SK-N-SH (cell line): ENCODE measurements around the gene PARVA. TPM values are rescaled to one million over a fixed set of nuclear protein-coding genes. Genes with fewer than 3 reads are reported as not detected.

Experiments used
- CTCF ChIA-PET: fragments of 300-600, 350-600 bp; formaldehyde crosslinking; extraction: SDS; loops from one replicate; lab custom pipeline; 2021; lab: Yijun Ruan, JAX
- POLR2A ChIA-PET: fragments of 350-600 bp; sonication (Branson Sonifier 250); formaldehyde crosslinking; extraction: SDS; loops from one replicate; lab custom pipeline; 2020; ENCODE audit warnings: antibody characterized with exemption, inconsistent platforms; lab: Yijun Ruan, JAX
- DNase-seq: peaks from one replicate; pipeline ENCODE4 v3.0.0; 2012
- H2AFZ ChIP-seq: fragments of 200-600 bp; sonication (generic); 2 replicates; pipeline ENCODE4 v1.8.1; 2016; ENCODE audit warnings: antibody characterized with exemption, mild to moderate bottlenecking, low read depth
- H3F3A ChIP-seq: fragments of 200-600 bp; sonication (generic); replicated peaks from 2 replicates; pipeline ENCODE3; 2016; ENCODE audit warnings: antibody characterized with exemption, mild to moderate bottlenecking; ENCODE audit not compliant: insufficient read depth
- H3K27ac ChIP-seq, 2 experiments: fragments of 200-500 bp in 1 of 2; fragments of 200-600 bp in 1 of 2; sonication (Bioruptor generic) in 1 of 2; sonication (generic), shearing (Covaris generic) in 1 of 2; 2 replicates each; pipeline versions ENCODE4 v1.5.1 to v1.6.1; 2014 to 2016; ENCODE audit warnings: low read depth in 2 of 2, inconsistent platforms in 1 of 2, low read length in 1 of 2, mild to moderate bottlenecking in 1 of 2, mixed read lengths in 1 of 2
- H3K27me3 ChIP-seq: fragments of 200-600 bp; sonication (generic), shearing (Covaris generic); 2 replicates; pipeline ENCODE4 v1.6.1; 2016; ENCODE audit warnings: mixed run types; ENCODE audit not compliant: insufficient read depth
- H3K36me3 ChIP-seq, 2 experiments: fragments of 200-500 bp in 1 of 2; fragments of 200-600 bp in 1 of 2; sonication (Bioruptor generic) in 1 of 2; sonication (generic) in 1 of 2; replicated peaks in 1 of 2; 2 replicates each; pipeline versions ENCODE3 to v1.5.1; 2014 to 2016; ENCODE audit warnings: low read length in 1 of 2, mild to moderate bottlenecking in 1 of 2; ENCODE audit not compliant: insufficient read depth in 2 of 2, control insufficient read depth in 1 of 2
- H3K4me1 ChIP-seq, 2 experiments: fragments of 200-500 bp in 1 of 2; fragments of 200-600 bp in 1 of 2; sonication (Bioruptor generic) in 1 of 2; sonication (generic), shearing (Covaris generic) in 1 of 2; 2 replicates each; pipeline versions ENCODE4 v1.5.1 to v1.6.1; 2014 to 2016; ENCODE audit warnings: low read depth in 1 of 2, low read length in 1 of 2, mixed run types in 1 of 2; ENCODE audit not compliant: insufficient read depth in 2 of 2, control insufficient read depth in 1 of 2
- H3K4me2 ChIP-seq: fragments of 200-600 bp; sonication (generic), shearing (Covaris generic); 2 replicates; pipeline ENCODE4 v1.6.1; 2017; ENCODE audit warnings: mixed run types
- H3K4me3 ChIP-seq, 2 experiments: fragments of 200-500 bp in 1 of 2; fragments of 200-600 bp in 1 of 2; sonication (Bioruptor generic) in 1 of 2; sonication (generic), shearing (Covaris generic) in 1 of 2; 2 replicates each; pipeline versions ENCODE4 v1.5.1 to v1.8.1; 2014 to 2016; ENCODE audit warnings: low read depth in 2 of 2, inconsistent platforms in 1 of 2, low read length in 1 of 2, mild to moderate bottlenecking in 1 of 2, mixed read lengths in 1 of 2, moderate library complexity in 1 of 2
- H3K79me2 ChIP-seq: fragments of 200-600 bp; sonication (generic); 2 replicates; pipeline ENCODE4 v1.8.1; 2017; ENCODE audit warnings: mild to moderate bottlenecking; ENCODE audit not compliant: insufficient read depth
- H3K9ac ChIP-seq: fragments of 200-600 bp; sonication (generic); 2 replicates; pipeline ENCODE4 v1.6.1; 2017; ENCODE audit warnings: mixed run types
- H3K9me2 ChIP-seq: fragments of 200-600 bp; sonication (generic); 2 replicates; pipeline ENCODE4 v1.6.1; 2017; ENCODE audit warnings: mixed run types
- H3K9me3 ChIP-seq: fragments of 200-600 bp; sonication (generic); 2 replicates; pipeline ENCODE4 v1.6.1; 2017; ENCODE audit warnings: mixed run types, mild to moderate bottlenecking, moderate library complexity
- H4K20me1 ChIP-seq: fragments of 200-600 bp; sonication (generic); 2 replicates; pipeline ENCODE4 v1.6.1; 2017; ENCODE audit warnings: mild to moderate bottlenecking, mixed run types; ENCODE audit not compliant: insufficient read depth
- CHD2 ChIP-seq: fragments of 150-350 bp; IDR thresholded peaks from 2 replicates; pipeline ENCODE4 v1.6.1; 2018; ENCODE audit warnings: low read length; ENCODE audit not compliant: partially characterized antibody
- EZH2phosphoT487 ChIP-seq: fragments of 200-600 bp; sonication (generic); IDR thresholded peaks from 2 replicates; pipeline ENCODE4 v1.6.1; 2017; ENCODE audit warnings: low read depth, mixed run types, mild to moderate bottlenecking, antibody characterized with exemption, moderate library complexity, borderline replicate concordance
- FOXM1 ChIP-seq: IDR thresholded peaks from 2 replicates; pipeline ENCODE4 v1.4.0; 2012; ENCODE audit warnings: low read depth, mild to moderate bottlenecking
- GABPA ChIP-seq: IDR thresholded peaks from 2 replicates; pipeline ENCODE4 v1.4.0; 2012; ENCODE audit warnings: low read depth, mild to moderate bottlenecking
- GATA2 ChIP-seq: sonication (generic); formaldehyde crosslinking; IDR thresholded peaks from 2 replicates; pipeline ENCODE4 v1.5.0; 2020; ENCODE audit warnings: mild to moderate bottlenecking, missing genetic modification reagents
- JUND ChIP-seq: IDR thresholded peaks from 2 replicates; pipeline ENCODE4 v1.4.0; 2012
- MXI1 ChIP-seq: IDR thresholded peaks from 2 replicates; pipeline ENCODE4 v1.6.1; 2012; ENCODE audit warnings: mild to moderate bottlenecking, low read depth, low read length, improper control_type of control experiment
- NFIC ChIP-seq: IDR thresholded peaks from 2 replicates; pipeline ENCODE4 v1.4.0; 2012; ENCODE audit warnings: borderline replicate concordance
- NRF1 ChIP-seq: IDR thresholded peaks from 2 replicates; pipeline ENCODE4 v1.6.1; 2012; ENCODE audit warnings: low read depth, mild to moderate bottlenecking, low read length
- RAD21 ChIP-seq: IDR thresholded peaks from 2 replicates; pipeline ENCODE4 v1.6.1; 2012; ENCODE audit warnings: mild to moderate bottlenecking, low read length
- RCOR1 ChIP-seq: fragments of 150-350 bp; IDR thresholded peaks from 2 replicates; pipeline ENCODE4 v1.6.1; 2017; ENCODE audit warnings: antibody characterized with exemption, low read length
- SMC3 ChIP-seq: IDR thresholded peaks from 2 replicates; pipeline ENCODE4 v1.6.1; 2012; ENCODE audit warnings: low read depth, low read length, improper control_type of control experiment
- TAF1 ChIP-seq: IDR thresholded peaks from 2 replicates; pipeline ENCODE4 v1.6.1; 2012; ENCODE audit warnings: low read depth, mild to moderate bottlenecking, low read length, moderate library complexity, borderline replicate concordance
- USF1 ChIP-seq: IDR thresholded peaks from 2 replicates; pipeline ENCODE4 v1.4.0; 2012; ENCODE audit warnings: low read depth, borderline replicate concordance
- WGBS: methylation state at CpG from one replicate; pipeline ENCODE4 v1.1.6; 2017; ENCODE audit warnings: low lambda C conversion rate; 5-methylcytosine and 5-hydroxymethylcytosine counted together
- polyA plus RNA-seq, 3 experiments: library from polyadenylated mRNA; depleted of rRNA; stranded (reverse); fragments of >200 nt; gene quantifications; 2 replicates each; pipeline ENCODE4 v1.2.3, GENCODE V29; 2012
- TF ChIP-seq, protein P1 (sequence below): IDR thresholded peaks from 2 replicates; pipeline ENCODE4 v1.6.1; 2012; ENCODE audit warnings: mild to moderate bottlenecking, low read depth, low read length, moderate library complexity
- TF ChIP-seq, protein P2 (sequence below): IDR thresholded peaks from 2 replicates; pipeline ENCODE4; 2012

PARVA gene
- polyA plus RNA-seq, 1 of the 3 experiments (the other 2 are of a cell fraction), result 27.6 TPM

- H3K9me3 ChIP-seq, result peaks cover 11% of the 10 kb centered on the region
- no peak overlapping the region for H3K9ac ChIP-seq
- CTCF ChIA-PET, result interaction anchor here (0.9 to 1.6 kb wide), 3 partner anchors 12 to 404 kb away, joined by 3 to 4 read pairs (median 3); no protein-coding TSS in a partner anchor
Observed at GRCh38 chr11:12489246-12489772, 111.9 kb downstream of the PARVA start.

More at GRCh38 chr11:12489246-12489772, 111.9 kb downstream of the PARVA start:
- H2AFZ ChIP-seq, result no peak overlapping the region
- H3K36me3 ChIP-seq, result peaks cover 0 to 67% of the 10 kb centered on the region in 2 experiments
- POLR2A ChIA-PET, result no interaction called here
- no peak overlapping the region for H3K4me2 ChIP-seq
- WGBS, result 87% methylated on average over 1 of the region's 1 CpG
- TF ChIP-seq FOXM1, result no peak
- TF ChIP-seq, protein P1, sequence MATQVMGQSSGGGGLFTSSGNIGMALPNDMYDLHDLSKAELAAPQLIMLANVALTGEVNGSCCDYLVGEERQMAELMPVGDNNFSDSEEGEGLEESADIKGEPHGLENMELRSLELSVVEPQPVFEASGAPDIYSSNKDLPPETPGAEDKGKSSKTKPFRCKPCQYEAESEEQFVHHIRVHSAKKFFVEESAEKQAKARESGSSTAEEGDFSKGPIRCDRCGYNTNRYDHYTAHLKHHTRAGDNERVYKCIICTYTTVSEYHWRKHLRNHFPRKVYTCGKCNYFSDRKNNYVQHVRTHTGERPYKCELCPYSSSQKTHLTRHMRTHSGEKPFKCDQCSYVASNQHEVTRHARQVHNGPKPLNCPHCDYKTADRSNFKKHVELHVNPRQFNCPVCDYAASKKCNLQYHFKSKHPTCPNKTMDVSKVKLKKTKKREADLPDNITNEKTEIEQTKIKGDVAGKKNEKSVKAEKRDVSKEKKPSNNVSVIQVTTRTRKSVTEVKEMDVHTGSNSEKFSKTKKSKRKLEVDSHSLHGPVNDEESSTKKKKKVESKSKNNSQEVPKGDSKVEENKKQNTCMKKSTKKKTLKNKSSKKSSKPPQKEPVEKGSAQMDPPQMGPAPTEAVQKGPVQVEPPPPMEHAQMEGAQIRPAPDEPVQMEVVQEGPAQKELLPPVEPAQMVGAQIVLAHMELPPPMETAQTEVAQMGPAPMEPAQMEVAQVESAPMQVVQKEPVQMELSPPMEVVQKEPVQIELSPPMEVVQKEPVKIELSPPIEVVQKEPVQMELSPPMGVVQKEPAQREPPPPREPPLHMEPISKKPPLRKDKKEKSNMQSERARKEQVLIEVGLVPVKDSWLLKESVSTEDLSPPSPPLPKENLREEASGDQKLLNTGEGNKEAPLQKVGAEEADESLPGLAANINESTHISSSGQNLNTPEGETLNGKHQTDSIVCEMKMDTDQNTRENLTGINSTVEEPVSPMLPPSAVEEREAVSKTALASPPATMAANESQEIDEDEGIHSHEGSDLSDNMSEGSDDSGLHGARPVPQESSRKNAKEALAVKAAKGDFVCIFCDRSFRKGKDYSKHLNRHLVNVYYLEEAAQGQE, result no peak
- TF ChIP-seq NRF1, result no peak
- no peak for TF ChIP-seq GATA2
- TF ChIP-seq JUND, result no peak
- no peak for TF ChIP-seq USF1
- TF ChIP-seq CHD2, result no peak
- TF ChIP-seq GABPA, result no peak
- no peak for TF ChIP-seq RCOR1
- no peak for TF ChIP-seq NFIC
- no peak for TF ChIP-seq MXI1
- TF ChIP-seq TAF1, result no peak
- TF ChIP-seq EZH2phosphoT487, result no peak
- TF ChIP-seq, protein P2, sequence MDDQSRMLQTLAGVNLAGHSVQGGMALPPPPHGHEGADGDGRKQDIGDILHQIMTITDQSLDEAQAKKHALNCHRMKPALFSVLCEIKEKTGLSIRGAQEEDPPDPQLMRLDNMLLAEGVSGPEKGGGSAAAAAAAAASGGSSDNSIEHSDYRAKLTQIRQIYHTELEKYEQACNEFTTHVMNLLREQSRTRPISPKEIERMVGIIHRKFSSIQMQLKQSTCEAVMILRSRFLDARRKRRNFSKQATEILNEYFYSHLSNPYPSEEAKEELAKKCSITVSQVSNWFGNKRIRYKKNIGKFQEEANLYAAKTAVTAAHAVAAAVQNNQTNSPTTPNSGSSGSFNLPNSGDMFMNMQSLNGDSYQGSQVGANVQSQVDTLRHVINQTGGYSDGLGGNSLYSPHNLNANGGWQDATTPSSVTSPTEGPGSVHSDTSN, result no peak
- TF ChIP-seq SMC3, result no peak
- no peak for TF ChIP-seq RAD21
- H3K79me2 ChIP-seq, result peaks cover 6% of the 10 kb centered on the region; the same call in 1 of the 2 replicates
- no peak for DNase-seq
- H3K27me3 ChIP-seq, result no peaks in the 10 kb centered on the region
- no peaks in the 10 kb centered on the region for H3K4me1 ChIP-seq
- H3K27ac ChIP-seq, result no peak overlapping the region
- no peaks in the 10 kb centered on the region for H4K20me1 ChIP-seq
- H3F3A ChIP-seq, result peaks cover 10% of the 10 kb centered on the region
- no peaks in the 10 kb centered on the region for H3K9me2 ChIP-seq
- no peak overlapping the region for H3K4me3 ChIP-seq
